Measurements from ENCODE around the gene DMRTC2. TPM values are rescaled to one million over a fixed set of nuclear protein-coding genes. Genes with fewer than 3 reads are reported as not detected.

Gene DMRTC2
- total RNA-seq, 1 experiment from 2014 or later: not detected

GRCh38 chr19:41870401-41870873 is 25.6 kb downstream of the DMRTC2 start:
- Histone ChIP-seq H3K27ac (ENCODE audit: low read depth, low read length) (peak overlapping the region; percentile 35; the same call in 1 of the 2 replicates), H4K20me1 (ENCODE audit: insufficient read depth) (peaks cover 45% of the 10 kb centered on the region; the same call in 1 of the 2 replicates), H3K36me3 (ENCODE audit: control insufficient read depth in 1 of 2, insufficient read depth in 2 of 2, low read length in 2 of 2) (peaks cover 40 to 57% of the 10 kb centered on the region in 2 experiments), H3K4me2 (ENCODE audit: low read length) (no peak overlapping the region), H3K9me2 (ENCODE audit: insufficient read depth) (no peaks in the 10 kb centered on the region), H3K4me1 (ENCODE audit: control insufficient read depth in 1 of 2, insufficient read depth in 2 of 2, low read length in 2 of 2) (peaks cover 0 to 39% of the 10 kb centered on the region in 2 experiments; a peak in 2 of 4 replicates), H3K9me3 (ENCODE audit: control insufficient read depth in 1 of 2, insufficient read depth in 1 of 2, low read depth in 1 of 2, low read length in 2 of 2) (no peaks in the 10 kb centered on the region), H3K27me3 (ENCODE audit: insufficient read depth, low read length) (no peaks in the 10 kb centered on the region), H2AFZ (ENCODE audit: low read depth, low read length, poor library complexity, severe bottlenecking) (no peak overlapping the region), H3K9ac (ENCODE audit: low read length) (no peak overlapping the region), H3K79me2 (ENCODE audit: insufficient read depth, low read length) (peaks cover 45% of the 10 kb centered on the region), H3K4me3 (replicated peaks in 1 of 2; ENCODE audit: low read depth in 1 of 2, low read length in 2 of 2) (no peak overlapping the region)
- no peak for TF ChIP-seq REST (IDR thresholded peaks at IDR 0.05; ENCODE audit: low read depth)
- TF ChIP-seq EZH2 (IDR thresholded peaks at IDR 0.05): no peak
- TF ChIP-seq POLR2AphosphoS5 (IDR thresholded peaks at IDR 0.05; ENCODE audit: low read depth, low read length): no peak; the same call in none of the 2 replicates
- TF ChIP-seq ELF1 (IDR thresholded peaks at IDR 0.05; ENCODE audit: borderline replicate concordance, low read depth): no peak
- TF ChIP-seq ZNF274 (IDR thresholded peaks at IDR 0.05; ENCODE audit: low read depth, low read length): no peak
- no peak for TF ChIP-seq ATF3 (IDR thresholded peaks at IDR 0.05)
- no peak for TF ChIP-seq JUND (IDR thresholded peaks at IDR 0.05)
- no peak for TF ChIP-seq SRF (IDR thresholded peaks at IDR 0.05; ENCODE audit: low read depth)
- no peak for TF ChIP-seq TCF7L2 (IDR thresholded peaks at IDR 0.05; ENCODE audit: borderline replicate concordance, extremely low read depth, insufficient read depth, insufficient read length)
- TF ChIP-seq YY1 (IDR thresholded peaks at IDR 0.05; ENCODE audit: extremely low read depth, insufficient replicate concordance, low read depth, low read length): no peak
- no peak for TF ChIP-seq CTCF (IDR thresholded peaks at IDR 0.05 in 2 of 3, conservative IDR thresholded peaks at IDR 0.05 in 1 of 3; ENCODE audit: borderline replicate concordance in 1 of 3, insufficient read depth in 1 of 3, low read depth in 2 of 3, low read length in 2 of 3)
- TF ChIP-seq CEBPB (IDR thresholded peaks at IDR 0.05; ENCODE audit: low read depth): no peak
- TF ChIP-seq SIN3A (IDR thresholded peaks at IDR 0.05; ENCODE audit: low read depth): no peak
- ChIA-PET RAD21 (ENCODE audit: low non-redundant PET in 1 of 2, low total read pairs in 2 of 2, uncharacterized antibody in 2 of 2, unreplicated experiment in 2 of 2) (no interaction called here), CTCF (interaction anchor here (2.3 kb wide), 1 partner anchor 11 kb away, joined by 6 read pairs; the partner anchor contains the start of gene RPS19), POLR2A (interaction anchor here (5.2 kb wide), 1 partner anchor 10 kb away, joined by 36 read pairs; the partner anchor contains the start of gene RPS19)
- DNase-seq (ENCODE audit: low read depth, low spot score) (no peak), ATAC-seq (no peak)
- BruUV-seq (replicated peaks): no TSS peak
- intact Hi-C loops (cut with micrococcal nuclease): no loop called here

All from HCT116 (cell line).